IMR-90 (cell line): ENCODE measurements around the gene ABAT. TPM values are rescaled to one million over a fixed set of nuclear protein-coding genes. Genes with fewer than 3 reads are reported as not detected.

Experiments used
- ATAC-seq: fragments of 200-7000 bp; cut with Tn5 transposase; 2 replicates; pipeline ENCODE4 v1.9.1; 2020; ENCODE audit warnings: low read depth, mild to moderate bottlenecking, moderate library complexity
- BruUV-seq: library from RNA; stranded (reverse); fragments of 400-500 nt; replicated peaks from 2 replicates; lab custom pipeline; 2021; lab: Mats Ljungman, UMichigan
- CTCF ChIA-PET: fragments of 300-600 bp; formaldehyde crosslinking; extraction: SDS; loops from one replicate; lab custom pipeline; 2021; ENCODE audit warnings: antibody characterized with exemption; lab: Yijun Ruan, JAX
- POLR2A ChIA-PET: fragments of 300-600 bp; sonication (Branson Sonifier 250); formaldehyde crosslinking; loops from one replicate; lab custom pipeline; 2022; ENCODE audit warnings: antibody characterized with exemption; ENCODE audit not compliant: unreplicated experiment; lab: Charles Lee
- DNase-seq: peaks from one replicate; pipeline ENCODE4 v3.0.0; 2013
- H2AFZ ChIP-seq: replicated peaks from 2 replicates; pipeline ENCODE3; 2013; ENCODE audit warnings: low read length, mild to moderate bottlenecking; ENCODE audit not compliant: poor library complexity
- H2AK5ac ChIP-seq: 2 replicates; pipeline ENCODE4 v1.6.1; 2013; ENCODE audit warnings: low read depth, low read length, inconsistent platforms
- H2AK9ac ChIP-seq: replicated peaks from 2 replicates; pipeline ENCODE3; 2013; ENCODE audit warnings: mild to moderate bottlenecking, low read depth, low read length, moderate library complexity; ENCODE audit not compliant: poor library complexity
- H2BK120ac ChIP-seq: 2 replicates; pipeline ENCODE4 v1.6.1; 2013; ENCODE audit warnings: low read depth, low read length, inconsistent platforms
- H2BK15ac ChIP-seq: 3 replicates; pipeline ENCODE4 v1.6.1; 2013; ENCODE audit warnings: low read depth, low read length, inconsistent platforms
- H2BK20ac ChIP-seq: 2 replicates; pipeline ENCODE4 v1.6.1; 2013; ENCODE audit warnings: low read depth, mild to moderate bottlenecking, inconsistent platforms, low read length, moderate library complexity
- H2BK5ac ChIP-seq: 2 replicates; pipeline ENCODE4 v1.6.1; 2013; ENCODE audit warnings: mild to moderate bottlenecking, low read depth, low read length, inconsistent platforms; ENCODE audit not compliant: poor library complexity, severe bottlenecking
- H3K14ac ChIP-seq: replicated peaks from 2 replicates; pipeline ENCODE4 v1.6.1; 2013; ENCODE audit warnings: low read depth, low read length, inconsistent platforms
- H3K18ac ChIP-seq: 2 replicates; pipeline ENCODE4 v1.6.1; 2013; ENCODE audit warnings: low read depth, low read length, control low read depth
- H3K23ac ChIP-seq: 2 replicates; pipeline ENCODE4 v1.6.1; 2013; ENCODE audit warnings: low read depth, low read length, inconsistent platforms
- H3K27ac ChIP-seq: 2 replicates; pipeline ENCODE4 v1.5.1; 2013; ENCODE audit warnings: mild to moderate bottlenecking, control low read depth, low read length; ENCODE audit not compliant: insufficient read depth
- H3K27me3 ChIP-seq: 2 replicates; pipeline ENCODE4 v1.6.1; 2013; ENCODE audit warnings: low read length; ENCODE audit not compliant: control insufficient read depth, insufficient read depth
- H3K36me3 ChIP-seq: 2 replicates; pipeline ENCODE4 v1.6.1; 2013; ENCODE audit warnings: low read length, mixed read lengths; ENCODE audit not compliant: control insufficient read depth, insufficient read depth
- H3K4ac ChIP-seq: 2 replicates; pipeline ENCODE4 v1.6.1; 2013; ENCODE audit warnings: low read depth, low read length, inconsistent platforms
- H3K4me1 ChIP-seq: 2 replicates; pipeline ENCODE4 v1.6.1; 2013; ENCODE audit warnings: low read length, mixed read lengths; ENCODE audit not compliant: control insufficient read depth, insufficient read depth
- H3K4me2 ChIP-seq: 2 replicates; pipeline ENCODE4 v1.6.1; 2013; ENCODE audit warnings: low read depth, mild to moderate bottlenecking, control low read depth, low read length, moderate library complexity
- H3K4me3 ChIP-seq: 2 replicates; pipeline ENCODE4 v1.5.1; 2013; ENCODE audit warnings: low read depth, mild to moderate bottlenecking, control low read depth, low read length, moderate library complexity; ENCODE audit not compliant: insufficient read depth
- H3K56ac ChIP-seq: 2 replicates; pipeline ENCODE4 v1.6.1; 2013; ENCODE audit warnings: low read length, inconsistent platforms; ENCODE audit not compliant: insufficient read depth; ENCODE audit errors: extremely low read depth
- H3K79me1 ChIP-seq, 2 experiments: 2 replicates each; pipeline ENCODE4 v1.6.1; 2013; ENCODE audit warnings: low read length in 2 of 2, inconsistent platforms in 1 of 2, low read depth in 1 of 2
- H3K9ac ChIP-seq: 2 replicates; pipeline ENCODE4 v1.6.1; 2013; ENCODE audit warnings: low read depth, low read length, control low read depth
- H3K9me1 ChIP-seq: 2 replicates; pipeline ENCODE4 v1.6.1; 2013; ENCODE audit warnings: low read length, inconsistent platforms; ENCODE audit not compliant: insufficient read depth
- H3K9me3 ChIP-seq: 2 replicates; pipeline ENCODE4 v1.6.1; 2013; ENCODE audit warnings: low read length; ENCODE audit not compliant: control insufficient read depth, insufficient read depth
- H4K20me1 ChIP-seq: 2 replicates; pipeline ENCODE4 v1.6.1; 2013; ENCODE audit warnings: low read length, inconsistent platforms; ENCODE audit not compliant: insufficient read depth
- H4K5ac ChIP-seq: 2 replicates; pipeline ENCODE4 v1.6.1; 2013; ENCODE audit warnings: mild to moderate bottlenecking, low read depth, low read length, control low read depth
- H4K8ac ChIP-seq, 2 experiments: 2 replicates each; pipeline ENCODE4 v1.6.1; 2013; ENCODE audit warnings: low read depth in 2 of 2, low read length in 2 of 2, control low read depth in 1 of 2, inconsistent platforms in 1 of 2
- H4K91ac ChIP-seq: 2 replicates; pipeline ENCODE4 v1.6.1; 2013; ENCODE audit warnings: low read depth, low read length, inconsistent platforms; ENCODE audit not compliant: insufficient read depth
- BHLHE40 ChIP-seq: fragments of 150-350 bp; IDR thresholded peaks from 2 replicates; pipeline ENCODE4 v1.6.1; 2016; ENCODE audit warnings: mild to moderate bottlenecking, low read depth, low read length
- CHD1 ChIP-seq: IDR thresholded peaks from 2 replicates; pipeline ENCODE4 v1.6.1; 2012; ENCODE audit warnings: low read depth, low read length, improper control_type of control experiment
- FOS ChIP-seq: fragments of 150-350 bp; IDR thresholded peaks from 2 replicates; pipeline ENCODE4 v1.6.1; 2016; ENCODE audit warnings: low read depth, low read length
- MAFK ChIP-seq: IDR thresholded peaks from 2 replicates; pipeline ENCODE4 v1.6.1; 2012; ENCODE audit warnings: low read depth, low read length, improper control_type of control experiment
- MXI1 ChIP-seq: IDR thresholded peaks from 2 replicates; pipeline ENCODE4 v1.6.1; 2012; ENCODE audit warnings: low read depth, mild to moderate bottlenecking, low read length, moderate library complexity, borderline replicate concordance
- NFE2L2 ChIP-seq: fragments of 150-350 bp; IDR thresholded peaks from 2 replicates; pipeline ENCODE4 v1.6.1; 2016; ENCODE audit warnings: low read depth, mild to moderate bottlenecking, low read length
- POLR2A ChIP-seq: IDR thresholded peaks from 2 replicates; pipeline ENCODE4 v1.6.1; 2012; ENCODE audit warnings: mild to moderate bottlenecking, low read depth, low read length
- RAD21 ChIP-seq: IDR thresholded peaks from 2 replicates; pipeline ENCODE4 v1.6.1; 2012; ENCODE audit warnings: low read length, improper control_type of control experiment
- RCOR1 ChIP-seq: IDR thresholded peaks from 2 replicates; pipeline ENCODE4 v1.6.1; 2012; ENCODE audit warnings: mild to moderate bottlenecking, low read length, improper control_type of control experiment; ENCODE audit not compliant: insufficient replicate concordance
- RFX5 ChIP-seq: IDR thresholded peaks from 2 replicates; pipeline ENCODE4 v1.8.0; 2012; ENCODE audit warnings: low read depth, mild to moderate bottlenecking, low read length, moderate library complexity
- SMC3 ChIP-seq: fragments of 150-350 bp; IDR thresholded peaks from 2 replicates; pipeline ENCODE4 v1.6.1; 2016; ENCODE audit warnings: low read depth, mild to moderate bottlenecking, antibody characterized with exemption, low read length, moderate library complexity
- WGBS, 2 experiments: methylation state at CpG; one replicate each; pipeline versions ENCODE4 v1.1.5 to v1.1.7; 2013; ENCODE audit warnings: missing lambda C conversion rate in 2 of 2; ENCODE audit not compliant: insufficient read length in 1 of 2; ENCODE audit errors: extremely low coverage in 2 of 2; 5-methylcytosine and 5-hydroxymethylcytosine counted together
- dilution Hi-C: fragments of 300-500 bp; cut with HindIII; formaldehyde crosslinking; loops from one replicate; pipeline ENCODE4 v1.14.3; 2018; ENCODE audit warnings: low sequenced_read_pairs; ENCODE audit not compliant: unreplicated experiment
- in situ Hi-C: fragments of 300-500 bp; cut with MboI; formaldehyde crosslinking; loops from 3 replicates; pipeline ENCODE4 v1.14.3; 2019; ENCODE audit warnings: low sequenced_read_pairs, inconsistent platforms, mixed read lengths
- intact Hi-C: fragments of 100-400 bp; cut with micrococcal nuclease; formaldehyde crosslinking; loops from 2 replicates; pipeline ENCODE4 v1.10.0; 2022
- polyA plus RNA-seq, 3 experiments: library from polyadenylated mRNA; depleted of rRNA; stranded (reverse); fragments of >200 nt; gene quantifications; 2 replicates each; pipeline ENCODE4 v1.2.3, GENCODE V29; 2012; ENCODE audit warnings: low replicate concordance in 1 of 3
- total RNA-seq: library from RNA; depleted of rRNA; stranded (reverse); fragments of >200 nt; gene quantifications from 2 replicates; pipeline ENCODE4 v1.2.3, GENCODE V29; 2012
- TF ChIP-seq, protein P1 (sequence below): fragments of 150-350 bp; IDR thresholded peaks from 2 replicates; pipeline ENCODE4 v1.6.1; 2017; ENCODE audit warnings: mild to moderate bottlenecking, antibody characterized with exemption, low read length, low read depth
- TF ChIP-seq, protein P2 (sequence below): fragments of 150-350 bp; IDR thresholded peaks from 2 replicates; pipeline ENCODE4 v1.6.1; 2016; ENCODE audit warnings: low read depth, mild to moderate bottlenecking, low read length, moderate library complexity, borderline replicate concordance

ABAT gene
- total and polyA plus RNA-seq, 2 of the 4 experiments (the other 2 are of a cell fraction): 4.5 to 6.9 TPM

DNA sequence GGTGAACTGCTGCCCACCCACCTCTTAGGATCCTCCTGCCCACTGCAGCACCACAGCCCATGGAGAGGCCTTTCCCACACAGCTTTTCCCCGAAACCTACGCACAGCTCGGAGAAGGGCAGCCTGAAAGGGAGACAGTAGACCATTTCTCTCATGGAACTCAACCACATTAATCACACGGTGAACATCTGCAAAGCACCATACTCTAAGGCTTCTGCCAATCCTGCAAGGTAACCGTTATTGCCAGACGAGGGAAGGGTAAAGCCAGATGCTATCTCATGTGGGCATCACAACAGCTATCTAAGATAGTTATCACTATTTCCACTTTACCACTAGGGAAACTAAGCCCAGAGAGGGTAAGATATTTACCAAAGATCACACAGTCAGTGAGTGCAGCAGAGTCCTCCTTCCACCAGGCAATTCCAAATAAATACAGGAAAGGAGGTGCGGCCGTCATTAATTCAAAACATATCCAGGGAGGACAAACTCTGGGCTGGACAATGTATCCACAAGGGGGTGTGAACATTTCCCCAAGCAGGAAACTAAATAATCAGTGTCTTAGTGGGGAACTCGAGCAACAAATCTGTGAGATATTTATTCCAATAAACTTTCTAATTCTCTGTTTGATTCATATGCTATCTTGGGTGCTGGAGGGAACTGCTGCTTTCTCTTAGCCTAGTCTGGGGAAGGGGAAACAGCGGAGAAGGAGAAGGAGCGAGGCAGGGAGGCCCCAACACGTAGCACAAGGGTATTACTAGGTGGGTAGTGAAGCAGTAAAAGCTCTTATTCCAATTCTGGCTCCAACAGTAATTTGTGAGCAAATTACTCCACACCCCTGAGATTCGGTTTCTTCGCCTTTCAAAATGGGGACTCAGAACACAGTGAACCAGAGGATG is 122.3 kb downstream of the ABAT start:
- H2BK15ac ChIP-seq: no peak overlapping the region
- peak overlapping the region; percentile 78 for H3K4me3 ChIP-seq
- no peaks in the 10 kb centered on the region for H3K9me3 ChIP-seq
- ChIA-PET POLR2A (no interaction called here), CTCF (interaction anchor here (1.2 kb wide), 2 partner anchors 27 to 132 kb away, joined by 3 read pairs; no protein-coding TSS in a partner anchor)
- H3K14ac ChIP-seq: peak overlapping the region; percentile 83
- H4K5ac ChIP-seq: peak overlapping the region; percentile 79
- H2AFZ ChIP-seq: peak overlapping the region; percentile 91
- WGBS, 2 experiments: 50% methylated on average over 4 of the region's 14 CpGs; no CpG with 5 or more reads in 1 of the 2 experiments
- H2BK5ac ChIP-seq: no peak overlapping the region
- peaks cover 18 to 43% of the 10 kb centered on the region in 2 experiments for H3K79me1 ChIP-seq
- H3K4ac ChIP-seq: peak overlapping the region; percentile 73
- peaks cover 25% of the 10 kb centered on the region for H4K20me1 ChIP-seq
- H2AK9ac ChIP-seq: peak overlapping the region; percentile 93
- peak overlapping the region; percentile 70 for H3K9ac ChIP-seq
- H3K9me1 ChIP-seq: peaks cover 8% of the 10 kb centered on the region
- intact Hi-C loops: loop anchor here (1.0 to 5.0 kb wide), 2 partner anchors 71 to 84 kb away; partner anchors contain the start of gene CARHSP1
- peaks cover 7% of the 10 kb centered on the region for H3K4me1 ChIP-seq
- peak overlapping the region; percentile 81 for H3K56ac ChIP-seq
- no peak for DNase-seq
- peak overlapping the region; percentile 46 for H4K91ac ChIP-seq
- H2BK20ac ChIP-seq: no peak overlapping the region
- dilution Hi-C loops: no loop called here
- no peak for ATAC-seq
- peak overlapping the region; percentile 54 for H3K23ac ChIP-seq
- no peaks in the 10 kb centered on the region for H3K27me3 ChIP-seq
- in situ Hi-C loops: no loop called here
- peak overlapping the region; percentile 99 for H3K4me2 ChIP-seq
- no peak overlapping the region for H3K18ac ChIP-seq
- TF ChIP-seq POLR2A (no peak), RCOR1 (no peak), CHD1 (no peak), BHLHE40 (no peak), NFE2L2 (no peak), SMC3 (no peak), RAD21 (no peak), MXI1 (no peak), FOS (no peak), RFX5 (no peak), MAFK (no peak)
- TF ChIP-seq, protein P1, sequence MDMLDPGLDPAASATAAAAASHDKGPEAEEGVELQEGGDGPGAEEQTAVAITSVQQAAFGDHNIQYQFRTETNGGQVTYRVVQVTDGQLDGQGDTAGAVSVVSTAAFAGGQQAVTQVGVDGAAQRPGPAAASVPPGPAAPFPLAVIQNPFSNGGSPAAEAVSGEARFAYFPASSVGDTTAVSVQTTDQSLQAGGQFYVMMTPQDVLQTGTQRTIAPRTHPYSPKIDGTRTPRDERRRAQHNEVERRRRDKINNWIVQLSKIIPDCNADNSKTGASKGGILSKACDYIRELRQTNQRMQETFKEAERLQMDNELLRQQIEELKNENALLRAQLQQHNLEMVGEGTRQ: no peak
- TF ChIP-seq, protein P2, sequence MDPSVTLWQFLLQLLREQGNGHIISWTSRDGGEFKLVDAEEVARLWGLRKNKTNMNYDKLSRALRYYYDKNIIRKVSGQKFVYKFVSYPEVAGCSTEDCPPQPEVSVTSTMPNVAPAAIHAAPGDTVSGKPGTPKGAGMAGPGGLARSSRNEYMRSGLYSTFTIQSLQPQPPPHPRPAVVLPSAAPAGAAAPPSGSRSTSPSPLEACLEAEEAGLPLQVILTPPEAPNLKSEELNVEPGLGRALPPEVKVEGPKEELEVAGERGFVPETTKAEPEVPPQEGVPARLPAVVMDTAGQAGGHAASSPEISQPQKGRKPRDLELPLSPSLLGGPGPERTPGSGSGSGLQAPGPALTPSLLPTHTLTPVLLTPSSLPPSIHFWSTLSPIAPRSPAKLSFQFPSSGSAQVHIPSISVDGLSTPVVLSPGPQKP: no peak
- peaks cover 6% of the 10 kb centered on the region for H3K36me3 ChIP-seq
- H3K27ac ChIP-seq: peak overlapping the region; percentile 26; the same call in 1 of the 2 replicates
- BruUV-seq: no TSS peak
- H2BK120ac ChIP-seq: no peak overlapping the region
- peak overlapping the region; percentile 87 for H2AK5ac ChIP-seq
- peak overlapping the region; percentile 62 to 93 for H4K8ac ChIP-seq
